ENCODE data around the gene FREM1. TPM values are rescaled to one million over a fixed set of nuclear protein-coding genes. Genes with fewer than 3 reads are reported as not detected.

The FREM1 gene
- polyA plus RNA-seq, 4 donors: 154 to 231 (median 184) TPM

DNA sequence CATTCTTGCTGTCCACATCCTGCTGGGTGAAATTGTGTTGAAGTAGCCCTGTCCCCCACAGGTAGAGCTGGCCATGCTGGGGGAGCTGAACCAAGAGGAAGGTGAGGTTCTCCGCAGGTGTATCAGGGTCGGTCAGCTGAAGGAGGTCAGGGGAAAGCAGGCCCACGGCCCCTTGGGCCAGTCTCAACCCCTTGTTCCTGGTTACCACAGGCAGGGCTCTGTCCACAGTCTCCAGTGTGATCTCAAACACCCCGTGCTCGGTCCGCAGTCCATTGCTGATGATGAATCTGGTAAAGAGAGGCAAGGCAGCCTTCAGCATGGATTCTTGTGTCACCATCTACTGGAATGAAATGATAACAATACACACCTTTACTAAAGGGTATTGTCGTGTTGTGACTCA, 134.3 kb downstream of the FREM1 start:
- DNase-seq (ENCODE audit: low read depth in 4 of 4, low spot score in 2 of 4): no peak

DNA sequence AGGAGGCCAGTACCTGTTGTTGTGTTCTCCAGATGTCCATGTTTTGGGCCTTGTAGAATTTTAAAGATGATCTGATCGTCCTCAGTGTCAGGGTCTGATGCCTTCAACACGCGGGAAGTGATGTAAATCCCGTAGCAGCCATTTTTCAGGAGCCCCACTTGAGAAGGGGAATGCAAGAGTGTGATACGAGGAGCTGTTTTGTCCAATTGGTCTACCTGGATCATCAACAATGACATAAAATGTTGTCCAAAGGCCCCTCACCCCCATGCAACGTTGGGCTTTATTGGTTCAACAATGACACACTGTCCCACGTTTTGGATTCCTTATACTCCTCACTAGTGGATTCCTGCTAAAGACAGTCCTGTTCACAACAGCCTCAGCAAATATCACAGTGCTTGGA, 139.6 kb downstream of the FREM1 start:
- DNase-seq (ENCODE audit: low read depth in 4 of 4, low spot score in 2 of 4): no peak

GRCh38 chr9:14769230-14769571, 141.0 kb downstream of the FREM1 start:
- DNase-seq (ENCODE audit: low read depth in 4 of 4, low spot score in 2 of 4): no peak

- DNase-seq (ENCODE audit: low read depth in 4 of 4, low spot score in 2 of 4): peak; percentile 23 to 57 (median 24)
These were observed 141.6 kb downstream of the FREM1 start for GRCh38 chr9:14768405-14769229.

GRCh38 chr9:14766299-14766698, 143.9 kb downstream of the FREM1 start:
- no peak for DNase-seq (ENCODE audit: low read depth in 4 of 4, low spot score in 2 of 4)

GRCh38 chr9:14761584-14761983, 148.6 kb downstream of the FREM1 start:
- no peak for DNase-seq (ENCODE audit: low read depth in 4 of 4, low spot score in 2 of 4)

- no peak for DNase-seq (ENCODE audit: low read depth in 4 of 4, low spot score in 2 of 4)
These were observed 150.2 kb downstream of the FREM1 start for GRCh38 chr9:14760060-14760459.

GRCh38 chr9:14756291-14756690, 153.9 kb downstream of the FREM1 start:
- DNase-seq (ENCODE audit: low read depth in 4 of 4, low spot score in 2 of 4): no peak

- DNase-seq (ENCODE audit: low read depth in 4 of 4, low spot score in 2 of 4): no peak
These were observed 157.4 kb downstream of the FREM1 start for GRCh38 chr9:14752871-14753270.

- DNase-seq (ENCODE audit: low read depth in 4 of 4, low spot score in 2 of 4): peak in 1 of 4 donors; percentile 7
These were observed 158.0 kb downstream of the FREM1 start for GRCh38 chr9:14752271-14752670.

GRCh38 chr9:14750821-14751220, 159.4 kb downstream of the FREM1 start:
- no peak for DNase-seq (ENCODE audit: low read depth in 4 of 4, low spot score in 2 of 4)

DNA sequence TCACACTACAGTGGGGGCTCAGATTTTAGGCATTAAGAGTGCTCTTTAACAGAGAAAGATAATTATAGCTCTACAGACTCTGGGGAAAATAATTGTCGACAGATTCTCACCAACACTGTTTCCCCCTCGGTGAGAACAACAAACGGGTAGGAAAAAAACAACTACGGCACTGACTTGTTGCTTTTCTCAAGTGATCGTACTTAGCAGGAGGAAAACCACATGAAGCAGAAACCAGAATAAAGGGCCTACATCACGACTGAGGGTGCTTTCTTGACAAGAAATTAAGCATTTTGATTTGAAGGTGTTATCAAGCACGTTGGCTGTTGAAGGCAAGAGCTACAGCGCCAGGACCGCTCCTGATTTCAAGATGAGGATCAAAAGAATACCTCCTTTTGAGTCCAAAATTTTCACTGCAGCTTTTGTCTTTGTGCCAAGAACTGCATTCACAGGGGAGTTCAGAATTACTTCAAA, 160.5 kb downstream of the FREM1 start:
- DNase-seq (ENCODE audit: low read depth in 4 of 4, low spot score in 2 of 4): no peak

DNA sequence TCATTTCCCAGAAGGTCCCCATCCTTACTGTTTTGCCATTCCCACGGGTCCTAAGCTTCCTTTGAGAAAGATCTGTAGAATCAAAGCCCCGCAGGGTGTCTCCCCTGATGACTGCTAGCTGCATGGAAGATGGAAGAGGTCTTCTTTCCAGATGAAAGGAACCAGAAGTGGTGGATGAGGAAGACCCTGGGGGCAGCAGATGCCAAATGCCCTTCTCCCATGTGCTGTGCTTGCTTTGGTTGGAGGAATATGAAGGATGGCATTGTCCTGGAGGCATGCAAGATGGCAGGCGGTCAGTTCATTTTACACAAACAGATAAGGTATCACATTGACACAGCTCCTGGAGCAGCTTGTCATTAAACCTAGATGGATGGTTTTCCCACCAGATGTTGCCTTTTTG, 161.9 kb downstream of the FREM1 start:
- no peak for DNase-seq (ENCODE audit: low read depth in 4 of 4, low spot score in 2 of 4)

GRCh38 chr9:14747111-14747510, 163.1 kb downstream of the FREM1 start:
- no peak for DNase-seq (ENCODE audit: low read depth in 4 of 4, low spot score in 2 of 4)

- DNase-seq (ENCODE audit: low read depth in 4 of 4, low spot score in 2 of 4): no peak
These were observed 163.6 kb downstream of the FREM1 start for GRCh38 chr9:14746626-14747025.

DNA sequence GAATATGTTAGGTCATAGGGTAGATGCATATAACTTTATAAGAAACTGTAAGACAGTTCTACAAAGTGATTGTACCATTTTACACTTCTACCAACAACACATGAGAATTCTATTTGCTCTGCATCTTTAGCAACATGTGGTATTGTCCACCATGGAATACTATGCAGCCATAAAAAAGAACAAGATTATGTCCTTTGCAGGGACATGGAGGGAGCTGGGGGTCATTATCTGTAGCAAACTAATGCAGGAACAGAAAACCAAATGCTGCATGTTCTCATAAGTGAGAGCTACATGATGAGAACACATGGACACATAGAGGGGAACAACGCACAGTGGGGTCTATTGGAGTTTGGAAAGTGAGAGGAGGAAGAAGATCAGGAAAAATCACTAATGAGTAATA, 165.5 kb downstream of the FREM1 start:
- no peak for DNase-seq (ENCODE audit: low read depth in 4 of 4, low spot score in 2 of 4)

GRCh38 chr9:14741369-14741768, 168.9 kb downstream of the FREM1 start:
- DNase-seq (ENCODE audit: low read depth in 4 of 4, low spot score in 2 of 4): no peak

DNA sequence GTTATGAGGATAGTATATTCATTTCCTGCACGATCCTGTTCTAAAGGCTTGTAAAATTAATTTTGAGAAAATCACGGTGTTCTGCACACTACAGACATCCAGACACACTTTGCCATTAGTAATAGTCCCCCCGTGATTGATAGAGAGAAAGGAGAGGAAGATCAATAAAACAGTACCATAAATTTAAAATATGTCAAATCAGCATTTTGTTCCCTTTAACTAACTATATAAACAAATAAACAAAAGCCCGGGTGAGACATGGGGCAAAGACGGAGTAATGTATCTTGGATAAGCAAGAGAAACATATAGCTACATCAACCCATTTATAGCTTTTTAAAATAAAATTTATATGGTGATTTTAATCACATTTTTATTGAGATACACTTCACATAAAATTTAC, 177.1 kb downstream of the FREM1 start:
- no peak for DNase-seq (ENCODE audit: low read depth in 4 of 4, low spot score in 2 of 4)

DNA sequence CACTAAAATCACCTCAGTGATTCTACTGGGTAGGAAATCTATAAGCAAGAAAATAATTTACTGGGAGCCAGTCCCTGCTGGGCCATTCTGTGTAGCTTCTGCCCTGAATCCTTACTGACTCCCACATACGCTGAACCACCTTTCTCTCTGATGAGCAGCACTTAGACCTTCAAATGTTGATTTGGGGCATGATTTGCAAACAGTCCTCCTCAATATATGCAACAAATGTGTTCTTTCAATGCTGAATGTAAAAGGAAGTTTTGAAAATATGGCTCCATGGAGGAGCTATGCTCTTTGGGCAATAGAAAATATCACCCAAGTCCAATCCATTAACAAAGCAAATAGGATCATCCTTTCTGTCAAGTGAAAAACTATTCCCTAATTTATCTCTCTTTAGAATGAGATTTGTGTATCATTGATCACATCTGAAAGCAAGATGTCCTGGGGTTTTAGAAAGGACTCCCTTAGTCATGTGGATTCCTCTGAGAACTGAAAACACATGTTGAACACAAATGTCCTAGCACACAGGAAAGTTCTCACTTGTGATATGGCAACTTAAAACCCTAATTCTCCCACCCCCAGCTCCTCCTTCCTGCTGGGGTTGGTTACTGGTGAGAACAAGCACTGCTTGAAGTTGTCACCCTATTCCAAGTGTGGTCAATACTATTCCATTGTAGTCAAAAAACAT, 178.8 kb downstream of the FREM1 start:
- DNase-seq (ENCODE audit: low read depth in 4 of 4, low spot score in 2 of 4): no peak

DNA sequence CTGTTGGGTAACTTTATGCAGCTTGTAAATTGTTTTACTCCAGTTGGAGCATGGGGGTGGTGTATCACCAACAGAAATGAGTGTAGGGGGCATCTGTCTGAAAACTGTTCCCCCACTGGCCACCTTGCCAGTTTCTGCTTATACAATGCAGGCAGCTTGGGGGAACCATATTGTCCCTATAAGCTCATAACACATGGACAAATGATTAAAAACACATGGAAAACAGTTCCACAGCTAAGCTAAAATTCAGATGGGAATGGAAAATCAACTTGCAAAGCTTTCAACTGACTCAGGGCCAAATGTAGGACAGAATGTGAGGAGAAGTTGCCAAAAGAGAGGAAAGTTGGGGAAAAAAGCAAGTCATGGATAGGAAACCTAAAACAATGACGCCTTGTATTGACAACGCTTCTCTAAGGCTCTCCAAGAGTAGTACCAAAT, 179.7 kb downstream of the FREM1 start:
- no peak for DNase-seq (ENCODE audit: low read depth in 4 of 4, low spot score in 2 of 4)

DNA sequence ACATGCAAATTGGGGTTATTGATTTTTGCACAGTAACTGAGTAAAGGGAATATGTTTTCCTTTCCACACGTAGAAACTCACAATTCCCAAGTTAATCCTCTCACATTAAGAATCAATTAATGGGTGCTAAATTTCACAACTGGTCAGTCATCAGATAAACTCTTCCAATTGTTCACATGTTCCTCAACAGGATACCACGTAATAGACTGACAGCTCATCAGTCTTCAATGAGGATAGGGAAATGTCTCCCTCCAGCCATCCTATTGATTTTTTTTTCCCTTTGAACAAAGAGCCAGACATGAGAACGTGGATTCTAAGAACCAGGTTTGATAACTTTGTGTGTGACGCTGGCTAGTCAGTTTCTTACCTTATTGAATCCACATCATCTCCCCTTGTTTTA, 186.9 kb downstream of the FREM1 start:
- no peak for DNase-seq (ENCODE audit: low read depth in 4 of 4, low spot score in 2 of 4)

GRCh38 chr9:14722391-14723035, 187.7 kb downstream of the FREM1 start, which contains the start of gene CER1:
CER1 (minus strand) TSS chr9:14722733; CDS start chr9:14722672, 61 bp downstream.
- no peak for DNase-seq (ENCODE audit: low read depth in 4 of 4, low spot score in 2 of 4)

All from left renal cortex interstitium (tissue), 4 donors.